Endometrial microvascular endothelial cells (primary cell): Measurements from ENCODE around the gene BUB3. TPM values are rescaled to one million over a fixed set of nuclear protein-coding genes. Genes with fewer than 3 reads are reported as not detected.
"Not testable (repeated sequence)": the region's sequence is repeated elsewhere in the genome, so short reads cannot be mapped to it uniquely, and the experiment has no call there.

ENCODE experiments used
- in situ Hi-C: cut with HindIII; loops from 2 replicates; pipeline ENCODE4 v1.10.0; 2017; ENCODE audit warnings: low sequenced_read_pairs, low pct_unique_long_range_greater_than_20kb; ENCODE audit errors: inconsistent ontology term
- total RNA-seq: library from RNA; depleted of rRNA; stranded (reverse); fragments of >200 nt; gene quantifications from one replicate; pipeline ENCODE4 v1.2.3, GENCODE V29; 2015; ENCODE audit errors: inconsistent ontology term

The BUB3 gene
- total RNA-seq, 1 donor from 2014 or later: 295 TPM

DNA sequence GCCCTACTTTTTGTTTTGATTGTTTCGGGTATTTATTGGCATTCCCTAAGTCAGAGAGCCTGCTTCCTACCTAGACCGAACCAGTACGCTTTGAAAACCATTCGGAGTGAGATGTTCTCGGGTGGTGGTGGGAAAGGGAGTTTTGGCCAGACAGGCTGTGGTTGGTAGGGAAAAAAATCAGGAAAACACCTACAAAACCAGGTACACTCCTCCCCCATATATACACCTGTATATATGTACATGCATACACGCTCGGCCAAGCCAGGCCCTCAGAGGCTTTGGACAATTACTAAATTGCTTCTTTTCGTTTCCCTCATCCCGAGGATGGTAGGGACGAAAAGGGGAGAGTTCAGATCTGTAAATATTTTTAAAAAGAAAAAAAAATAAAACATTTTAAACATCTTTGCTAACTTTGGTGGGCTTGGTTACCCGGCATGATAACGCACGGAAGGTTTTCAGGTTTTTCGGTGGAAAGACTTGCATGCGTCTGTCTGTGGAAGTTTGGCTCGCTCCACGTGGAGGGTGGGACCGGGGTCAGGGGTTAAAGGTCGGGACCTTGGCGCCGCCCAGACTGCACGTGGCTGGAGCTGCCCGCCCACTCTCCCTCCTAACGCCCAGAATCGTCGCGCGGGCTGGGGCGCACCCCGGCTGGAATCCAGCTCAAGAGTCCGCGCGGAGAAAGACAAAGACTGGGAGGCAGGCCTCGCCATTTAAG is 3.8 kb upstream of the BUB3 start:
- in situ Hi-C loops: no loop called here

DNA sequence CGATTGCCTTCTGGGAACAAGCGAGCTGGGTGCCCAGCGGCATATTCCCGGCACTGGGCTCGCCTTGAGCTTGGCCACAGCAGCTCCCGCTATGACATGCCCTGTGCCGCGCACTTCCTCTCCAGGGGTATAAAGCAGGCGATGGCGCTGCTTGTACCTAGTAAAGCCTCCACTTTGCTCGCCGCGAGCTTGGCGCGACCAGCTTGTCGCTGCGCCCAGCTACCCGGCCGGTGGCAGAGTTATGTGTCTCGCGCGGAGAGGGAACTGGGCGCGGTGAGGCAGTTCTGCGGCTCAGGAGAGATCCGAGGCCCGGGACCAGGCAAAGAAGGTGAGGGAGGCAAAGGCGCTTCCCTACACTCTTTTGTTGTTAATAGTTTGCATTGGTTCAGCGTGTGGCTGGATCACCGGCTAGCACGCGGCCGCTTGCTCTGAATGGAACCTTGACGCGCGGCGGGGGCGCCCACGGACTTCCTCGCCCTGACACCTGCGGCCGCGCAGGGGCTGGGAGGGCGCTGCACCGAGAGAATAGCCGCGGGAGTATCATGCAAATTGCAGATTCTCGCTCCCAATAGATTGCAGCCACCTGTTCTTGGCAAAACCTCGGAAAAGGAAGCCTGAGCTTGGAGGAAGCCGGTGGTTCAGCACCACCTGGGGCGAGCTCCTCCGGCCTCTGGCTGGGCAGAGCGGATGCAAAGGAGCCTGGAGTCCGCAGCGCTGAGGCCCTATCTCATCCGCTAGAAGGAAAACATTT is 3.0 kb upstream of the BUB3 start:
- in situ Hi-C loops: no loop called here

- in situ Hi-C loops: no loop called here
Observed at GRCh38 chr10:123151737-123152135, 2.5 kb upstream of the BUB3 start.

DNA sequence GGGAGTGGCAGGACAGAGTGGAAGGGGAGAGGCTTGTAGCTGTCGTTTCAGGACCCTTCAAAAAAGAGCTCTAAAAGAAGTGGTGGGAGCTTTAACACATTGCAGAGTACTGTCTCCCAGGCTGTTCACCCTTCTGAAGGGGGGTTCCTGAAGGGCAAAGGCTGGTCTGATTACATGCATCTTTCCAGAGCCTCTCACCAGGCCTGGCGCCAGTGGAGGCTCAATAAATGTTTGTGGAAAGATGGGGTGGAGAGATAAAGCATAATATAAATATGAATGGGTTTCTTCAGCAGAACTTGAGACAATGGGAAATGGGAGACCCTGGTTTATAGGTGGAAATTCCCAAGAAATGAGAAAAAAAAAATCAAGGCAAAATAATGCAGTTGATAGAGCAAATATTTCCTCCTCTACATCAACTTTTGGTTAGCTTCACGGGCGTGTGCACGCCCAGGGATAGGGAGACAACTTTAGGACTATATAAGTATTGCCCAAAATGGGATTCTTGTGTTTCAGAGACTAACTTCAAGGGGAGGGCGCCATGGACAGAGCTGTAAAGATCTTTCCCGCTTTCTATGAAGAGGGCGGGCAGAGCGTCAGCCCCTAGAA is 613 bp upstream of the BUB3 start:
- in situ Hi-C loops: no loop called here

- in situ Hi-C loops: no loop called here
Observed at GRCh38 chr10:123154711-123155505, 706 bp downstream of the BUB3 start.

GRCh38 chr10:123156078-123156477 is 1.9 kb downstream of the BUB3 start:
- in situ Hi-C loops: no loop called here

- in situ Hi-C loops: no loop called here
Observed at GRCh38 chr10:123157210-123157609, 3.0 kb downstream of the BUB3 start.

GRCh38 chr10:123158682-123159081 is 4.5 kb downstream of the BUB3 start:
- in situ Hi-C loops: no loop called here

GRCh38 chr10:123160311-123160980 is 6.2 kb downstream of the BUB3 start:
- in situ Hi-C loops: no loop called here

GRCh38 chr10:123164319-123164718 is 10.1 kb downstream of the BUB3 start:
- in situ Hi-C loops: no loop called here

- in situ Hi-C loops: no loop called here
Observed at GRCh38 chr10:123165445-123166072, 11.4 kb downstream of the BUB3 start.

DNA sequence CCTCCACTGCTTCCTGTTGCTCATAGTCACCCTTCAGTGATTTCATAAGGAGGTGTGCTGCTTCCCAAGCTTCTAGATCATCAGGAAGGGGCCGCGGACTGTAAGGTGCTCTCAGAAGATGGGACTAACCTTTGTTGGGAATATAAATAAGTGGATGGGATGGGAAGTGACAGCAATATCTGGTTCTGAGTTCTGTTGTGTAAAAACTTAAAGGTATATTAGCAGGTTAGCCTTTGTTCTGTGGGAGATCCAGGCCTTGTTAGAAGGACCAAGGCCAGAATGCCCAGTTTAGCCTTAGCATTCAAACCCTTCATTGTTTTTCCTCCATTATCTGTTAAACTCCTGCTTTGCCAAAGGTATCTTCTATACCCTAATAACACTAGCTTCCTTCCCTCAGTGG is 12.4 kb downstream of the BUB3 start:
- in situ Hi-C loops: no loop called here

- in situ Hi-C loops: no loop called here
Observed at GRCh38 chr10:123170961-123171360, 16.8 kb downstream of the BUB3 start.

GRCh38 chr10:123171616-123172015 is 17.4 kb downstream of the BUB3 start:
- in situ Hi-C loops: not testable (repeated sequence)

GRCh38 chr10:123175389-123176387 is 21.5 kb downstream of the BUB3 start:
- in situ Hi-C loops: no loop called here

DNA sequence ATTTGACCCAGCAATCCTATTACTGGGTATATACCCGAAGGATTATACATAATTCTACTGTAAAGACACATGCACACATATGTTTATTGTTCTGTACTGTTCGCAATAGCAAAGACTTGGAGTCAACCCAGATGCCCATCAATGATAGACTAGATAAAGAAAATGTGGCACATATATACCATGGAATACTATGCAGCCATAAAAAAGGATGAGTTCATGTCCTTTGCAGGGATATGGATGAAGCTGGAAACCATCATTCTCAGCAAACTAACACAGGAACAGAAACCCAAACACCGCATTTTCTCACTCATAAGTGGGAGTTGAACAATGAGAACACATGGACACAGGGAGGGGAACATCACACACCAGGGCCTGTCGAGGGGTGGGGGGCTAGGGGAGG is 24.2 kb downstream of the BUB3 start:
- in situ Hi-C loops: not testable (repeated sequence)
